ENCODE measurements around the gene RTP5. TPM values are rescaled to one million over a fixed set of nuclear protein-coding genes. Genes with fewer than 3 reads are reported as not detected.
"Not testable (repeated sequence)": the region's sequence is repeated elsewhere in the genome, so short reads cannot be mapped to it uniquely, and the experiment has no call there.

Gene RTP5
- not detected for polyA plus RNA-seq (2013, experiment 1 of 2)
- not detected for polyA plus RNA-seq (2013, experiment 2 of 2)

DNA sequence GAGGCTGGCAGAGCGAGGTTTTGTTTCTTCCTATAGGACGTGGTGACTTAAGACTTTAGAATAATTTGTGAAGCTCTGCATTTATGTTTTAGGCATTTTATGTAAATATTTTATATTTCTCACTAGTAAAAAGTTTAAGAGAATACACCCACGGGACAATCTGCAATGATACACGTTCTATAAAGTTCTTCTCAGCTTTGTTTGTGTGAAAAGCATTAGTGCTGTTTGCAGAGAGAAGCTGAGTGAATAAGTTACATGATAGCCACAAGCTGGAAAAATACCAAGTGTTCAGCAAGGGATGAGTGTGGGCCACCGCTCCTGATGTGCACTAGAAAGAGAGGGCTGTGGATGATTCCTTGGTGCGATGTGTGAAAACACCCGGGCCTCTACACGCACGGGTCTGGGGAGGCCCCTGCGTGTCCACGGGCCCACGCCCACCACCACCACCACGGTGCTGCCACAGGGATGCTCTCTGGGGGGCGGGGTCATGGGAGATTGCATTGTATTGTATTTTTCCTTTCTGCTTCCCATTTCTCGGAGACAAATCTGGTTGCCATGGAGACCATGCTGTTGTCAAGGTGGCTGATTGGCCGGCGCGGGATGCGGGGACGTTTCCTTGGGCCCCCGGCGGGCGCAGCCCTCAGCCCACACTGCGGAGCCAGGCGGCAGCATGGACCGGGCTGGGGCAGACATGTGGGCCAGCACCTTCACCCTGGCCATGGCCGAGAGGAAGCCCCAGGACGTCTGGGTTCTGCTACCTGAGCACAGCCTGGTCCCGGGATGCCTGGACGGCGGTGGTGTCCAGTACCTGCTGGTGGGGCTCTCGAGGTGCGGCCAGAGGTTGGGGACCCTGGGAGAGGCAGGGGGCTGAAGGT, at the start of gene RTP5:
Gene RTP5, plus strand, starts transcription at position 643 of the 875 bp plus-strand sequence. Its CDS starts 28 bp downstream, at position 671.
- WGBS (ENCODE audit: extremely low coverage, insufficient coverage, low lambda C conversion rate), result no CpG with 5 or more reads among the region's 33 CpGs
- Histone ChIP-seq H3K4me3 (ENCODE audit: low read length) (no peak within 1 kb of the TSS), H2BK15ac (replicated peaks; ENCODE audit: low read depth) (no peak within 1 kb of the TSS)

GRCh38 chr2:241819947-241820624, 49.4 kb upstream of the RTP5 start:
- H3K9ac ChIP-seq (ENCODE audit: low read length); H2BK5ac ChIP-seq (ENCODE audit: low read length); DNase-seq; H3K4me2 ChIP-seq (ENCODE audit: low read length); H3K36me3 ChIP-seq (ENCODE audit: control insufficient read depth, insufficient read depth, low read length); H3K4ac ChIP-seq (ENCODE audit: low read depth, low read length); H3K4me3 ChIP-seq (ENCODE audit: low read length); H2BK15ac ChIP-seq (replicated peaks; ENCODE audit: low read depth); H3K79me2 ChIP-seq (ENCODE audit: control insufficient read depth, insufficient read depth, low read length); H2AK5ac ChIP-seq (ENCODE audit: low read length); H3K27me3 ChIP-seq (ENCODE audit: insufficient read depth, low read length, poor library complexity); H3K27ac ChIP-seq (ENCODE audit: low read depth, low read length); H3K79me1 ChIP-seq (ENCODE audit: low read length); H3K23ac ChIP-seq (ENCODE audit: low read length); H4K5ac ChIP-seq (ENCODE audit: low read length); H4K8ac ChIP-seq (ENCODE audit: low read depth, low read length); H3K56ac ChIP-seq (ENCODE audit: low read length); H2BK120ac ChIP-seq (ENCODE audit: low read depth, low read length); H3K4me1 ChIP-seq (ENCODE audit: control insufficient read depth, low read depth, low read length); H3K18ac ChIP-seq (ENCODE audit: low read length): not testable (repeated sequence)
- WGBS (ENCODE audit: extremely low coverage, insufficient coverage, low lambda C conversion rate), result no CpG with 5 or more reads among the region's 27 CpGs

More for the DNA sequence above, at the start of gene RTP5:
- Histone ChIP-seq H3K4ac (ENCODE audit: low read depth, low read length) (no peak within 1 kb of the TSS), H3K56ac (ENCODE audit: low read length) (no peak within 1 kb of the TSS), H3K4me2 (ENCODE audit: low read length) (no peak within 1 kb of the TSS), H3K4me1 (ENCODE audit: control insufficient read depth, low read depth, low read length) (no peaks in the 10 kb centered on the region), H3K27me3 (ENCODE audit: insufficient read depth, low read length, poor library complexity) (no peaks in the 10 kb centered on the region), H4K8ac (ENCODE audit: low read depth, low read length) (no peak within 1 kb of the TSS), H3K23ac (ENCODE audit: low read length) (no peak within 1 kb of the TSS), H2AK5ac (ENCODE audit: low read length) (no peak within 1 kb of the TSS), H3K18ac (ENCODE audit: low read length) (no peak within 1 kb of the TSS), H3K9ac (ENCODE audit: low read length) (no peak within 1 kb of the TSS), H3K79me2 (ENCODE audit: control insufficient read depth, insufficient read depth, low read length) (no peaks in the 10 kb centered on the region), H3K27ac (ENCODE audit: low read depth, low read length) (no peak within 1 kb of the TSS), H3K36me3 (ENCODE audit: control insufficient read depth, insufficient read depth, low read length) (no peaks in the 10 kb centered on the region), H2BK5ac (ENCODE audit: low read length) (no peak within 1 kb of the TSS), H2BK120ac (ENCODE audit: low read depth, low read length) (no peak within 1 kb of the TSS), H4K5ac (ENCODE audit: low read length) (no peak within 1 kb of the TSS), H3K79me1 (ENCODE audit: low read length) (no peaks in the 10 kb centered on the region)
- no peak for DNase-seq

DNA sequence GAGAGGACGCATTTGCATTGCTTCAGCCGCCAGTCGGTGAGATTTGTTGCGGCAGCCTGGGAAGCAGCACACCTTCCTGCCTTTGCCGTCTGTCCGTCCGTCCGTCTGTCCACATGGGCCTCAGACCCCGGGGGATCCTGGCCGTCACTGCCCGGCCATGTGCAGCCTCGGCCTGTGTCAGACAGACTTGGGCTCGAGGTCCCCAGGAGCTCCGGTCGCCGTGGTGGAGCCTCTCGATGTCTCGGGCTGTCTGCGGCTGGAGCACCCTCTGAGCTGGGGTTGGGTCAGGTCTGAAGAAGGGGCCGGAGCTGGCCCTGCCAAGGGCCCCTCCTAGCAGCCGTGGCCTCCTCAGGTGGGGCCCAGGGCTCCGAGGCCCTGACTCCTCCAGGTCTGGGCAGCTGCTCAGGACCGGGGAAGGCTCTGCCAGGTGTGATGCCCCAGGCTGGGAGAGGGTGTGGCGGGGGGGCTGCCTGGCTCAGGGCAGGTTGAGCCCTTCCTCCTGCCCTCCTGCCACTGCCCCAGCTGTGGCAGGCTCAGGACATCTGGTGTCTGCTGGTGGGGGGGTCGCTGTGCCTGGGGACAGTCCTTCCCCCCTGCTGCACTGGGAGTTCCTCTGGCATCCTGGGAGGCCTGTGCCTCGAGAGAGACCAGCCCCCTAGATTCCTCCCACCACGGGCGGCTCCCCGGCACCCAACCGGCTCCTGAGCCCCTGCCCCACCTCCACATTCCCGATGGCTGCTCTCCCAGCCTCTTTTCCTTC, 48.7 kb upstream of the RTP5 start:
- WGBS (ENCODE audit: extremely low coverage, insufficient coverage, low lambda C conversion rate), result no CpG with 5 or more reads among the region's 31 CpGs
- Histone ChIP-seq H3K4me3 (ENCODE audit: low read length) (no peak overlapping the region), H4K5ac (ENCODE audit: low read length) (no peak overlapping the region), H3K36me3 (ENCODE audit: control insufficient read depth, insufficient read depth, low read length) (no peaks in the 10 kb centered on the region), H3K4me1 (ENCODE audit: control insufficient read depth, low read depth, low read length) (no peaks in the 10 kb centered on the region), H2BK5ac (ENCODE audit: low read length) (no peak overlapping the region), H3K79me1 (ENCODE audit: low read length) (no peaks in the 10 kb centered on the region), H3K9ac (ENCODE audit: low read length) (no peak overlapping the region), H2BK120ac (ENCODE audit: low read depth, low read length) (no peak overlapping the region), H3K18ac (ENCODE audit: low read length) (no peak overlapping the region), H3K79me2 (ENCODE audit: control insufficient read depth, insufficient read depth, low read length) (no peaks in the 10 kb centered on the region), H3K27ac (ENCODE audit: low read depth, low read length) (no peak overlapping the region), H3K27me3 (ENCODE audit: insufficient read depth, low read length, poor library complexity) (no peaks in the 10 kb centered on the region), H3K4me2 (ENCODE audit: low read length) (no peak overlapping the region), H3K4ac (ENCODE audit: low read depth, low read length) (no peak overlapping the region), H2BK15ac (replicated peaks; ENCODE audit: low read depth) (no peak overlapping the region), H3K56ac (ENCODE audit: low read length) (no peak overlapping the region), H4K8ac (ENCODE audit: low read depth, low read length) (no peak overlapping the region), H3K23ac (ENCODE audit: low read length) (no peak overlapping the region), H2AK5ac (ENCODE audit: low read length) (no peak overlapping the region)
- DNase-seq, result no peak

GRCh38 chr2:241821460-241822263, 47.9 kb upstream of the RTP5 start:
- no peak for DNase-seq
- no peak overlapping the region for H3K56ac ChIP-seq (ENCODE audit: low read length)
- H4K5ac ChIP-seq (ENCODE audit: low read length), result no peak overlapping the region
- no peak overlapping the region for H3K4me3 ChIP-seq (ENCODE audit: low read length)
- no peaks in the 10 kb centered on the region for H3K79me2 ChIP-seq (ENCODE audit: control insufficient read depth, insufficient read depth, low read length)
- H3K23ac ChIP-seq (ENCODE audit: low read length), result no peak overlapping the region
- H3K27ac ChIP-seq (ENCODE audit: low read depth, low read length), result no peak overlapping the region
- H3K79me1 ChIP-seq (ENCODE audit: low read length), result no peaks in the 10 kb centered on the region
- no CpG with 5 or more reads among the region's 28 CpGs for WGBS (ENCODE audit: extremely low coverage, insufficient coverage, low lambda C conversion rate)
- H2BK120ac ChIP-seq (ENCODE audit: low read depth, low read length), result no peak overlapping the region
- no peak overlapping the region for H2BK15ac ChIP-seq (replicated peaks; ENCODE audit: low read depth)
- H3K4me1 ChIP-seq (ENCODE audit: control insufficient read depth, low read depth, low read length), result no peaks in the 10 kb centered on the region
- no peaks in the 10 kb centered on the region for H3K27me3 ChIP-seq (ENCODE audit: insufficient read depth, low read length, poor library complexity)
- H2AK5ac ChIP-seq (ENCODE audit: low read length), result no peak overlapping the region
- no peaks in the 10 kb centered on the region for H3K36me3 ChIP-seq (ENCODE audit: control insufficient read depth, insufficient read depth, low read length)
- no peak overlapping the region for H3K18ac ChIP-seq (ENCODE audit: low read length)
- no peak overlapping the region for H2BK5ac ChIP-seq (ENCODE audit: low read length)
- no peak overlapping the region for H3K9ac ChIP-seq (ENCODE audit: low read length)
- H4K8ac ChIP-seq (ENCODE audit: low read depth, low read length), result no peak overlapping the region
- no peak overlapping the region for H3K4ac ChIP-seq (ENCODE audit: low read depth, low read length)
- no peak overlapping the region for H3K4me2 ChIP-seq (ENCODE audit: low read length)

GRCh38 chr2:241822264-241822623, 47.3 kb upstream of the RTP5 start:
- H4K5ac ChIP-seq (ENCODE audit: low read length), result no peak overlapping the region
- WGBS (ENCODE audit: extremely low coverage, insufficient coverage, low lambda C conversion rate), result no CpG with 5 or more reads among the region's 14 CpGs
- no peak overlapping the region for H3K4me2 ChIP-seq (ENCODE audit: low read length)
- H3K4me3 ChIP-seq (ENCODE audit: low read length), result no peak overlapping the region
- no peak overlapping the region for H2AK5ac ChIP-seq (ENCODE audit: low read length)
- H3K27ac ChIP-seq (ENCODE audit: low read depth, low read length), result no peak overlapping the region
- H3K79me2 ChIP-seq (ENCODE audit: control insufficient read depth, insufficient read depth, low read length), result no peaks in the 10 kb centered on the region
- H3K18ac ChIP-seq (ENCODE audit: low read length), result no peak overlapping the region
- no peak overlapping the region for H2BK5ac ChIP-seq (ENCODE audit: low read length)
- H3K9ac ChIP-seq (ENCODE audit: low read length), result no peak overlapping the region
- H3K23ac ChIP-seq (ENCODE audit: low read length), result no peak overlapping the region
- H2BK120ac ChIP-seq (ENCODE audit: low read depth, low read length), result no peak overlapping the region
- no peak for DNase-seq
- no peak overlapping the region for H3K4ac ChIP-seq (ENCODE audit: low read depth, low read length)
- no peak overlapping the region for H2BK15ac ChIP-seq (replicated peaks; ENCODE audit: low read depth)
- H3K79me1 ChIP-seq (ENCODE audit: low read length), result no peaks in the 10 kb centered on the region
- no peaks in the 10 kb centered on the region for H3K27me3 ChIP-seq (ENCODE audit: insufficient read depth, low read length, poor library complexity)
- no peak overlapping the region for H3K56ac ChIP-seq (ENCODE audit: low read length)
- no peaks in the 10 kb centered on the region for H3K4me1 ChIP-seq (ENCODE audit: control insufficient read depth, low read depth, low read length)
- H3K36me3 ChIP-seq (ENCODE audit: control insufficient read depth, insufficient read depth, low read length), result no peaks in the 10 kb centered on the region
- no peak overlapping the region for H4K8ac ChIP-seq (ENCODE audit: low read depth, low read length)

Measured in mesendoderm (in vitro differentiated cells).